Body of pancreas (tissue), 4 donors: ENCODE measurements around the gene BPTF. TPM values are rescaled to one million over a fixed set of nuclear protein-coding genes. Genes with fewer than 3 reads are reported as not detected.

ENCODE experiments used
- ATAC-seq: fragments of 150-250 bp; one replicate; pipeline ENCODE4 v1.9.1; 2016
- DNase-seq, 4 donors: peaks; one replicate each; pipeline ENCODE4 v3.0.0-alpha.2; 2019
- H3K27ac ChIP-seq, 4 donors: fragments of 200-600 bp; sonication (generic); 1 replicate in 3 of 4; 2 replicates in 1 of 4; pipeline versions ENCODE4 v1.5.1 to v1.6.1; 2016 to 2019; ENCODE audit warnings: mild to moderate bottlenecking in 1 of 4, mixed read lengths in 1 of 4, moderate library complexity in 1 of 4
- H3K27me3 ChIP-seq, 2 donors: fragments of 200-600 bp; sonication (generic); one replicate each; pipeline ENCODE4 v1.6.0; 2016; ENCODE audit warnings: mild to moderate bottlenecking in 1 of 2
- H3K36me3 ChIP-seq, 2 donors: fragments of 200-600 bp; sonication (generic); replicated peaks in 1 of 2; 2 replicates each; pipeline ENCODE4 v1.5.1; 2016; ENCODE audit warnings: low read depth in 2 of 2; ENCODE audit not compliant: insufficient read depth in 1 of 2
- H3K4me1 ChIP-seq: fragments of 200-600 bp; sonication (generic); one replicate; pipeline ENCODE4 v1.6.0; 2016
- H3K4me3 ChIP-seq, 2 donors: fragments of 200-600 bp; sonication (generic); 1 replicate in 1 of 2; 2 replicates in 1 of 2; pipeline ENCODE4 v1.5.1; 2016 to 2019
- H3K9me3 ChIP-seq, 3 donors: fragments of 200-600 bp; sonication (generic); 1 replicate in 2 of 3; 2 replicates in 1 of 3; pipeline ENCODE4 v1.5.1; 2016
- CTCF ChIP-seq, 7 experiments: fragments of 450-650 bp in 4 of 7; fragments of 200-600 bp in 3 of 7; sonication (generic) in 3 of 7; IDR thresholded peaks; one replicate each; pipeline ENCODE4 v1.5.1; 2016 to 2019; ENCODE audit warnings: antibody characterized with exemption in 7 of 7
- POLR2A ChIP-seq, 3 donors: fragments of 450-650 bp; IDR thresholded peaks; one replicate each; pipeline ENCODE4 v1.6.1; 2016; ENCODE audit warnings: antibody characterized with exemption in 3 of 3, mild to moderate bottlenecking in 2 of 3
- WGBS, 2 donors: methylation state at CpG; one replicate each; pipeline ENCODE4 v1.1.5; 2017; 5-methylcytosine and 5-hydroxymethylcytosine counted together
- intact Hi-C: fragments of 100-400 bp; cut with DNase I; formaldehyde crosslinking; loops from one replicate; pipeline ENCODE4 v1.15.1; 2023
- total RNA-seq, 2 donors: library from RNA; depleted of rRNA; stranded (reverse); fragments of >200 nt; gene quantifications; one replicate each; pipeline ENCODE4 v1.1.0, GENCODE V29; 2016

The BPTF gene
- total RNA-seq, 2 donors from 2014 or later: 44.6 to 74.5 TPM

GRCh38 chr17:67834634-67835033 is 9.3 kb downstream of the BPTF start:
- Histone ChIP-seq H3K4me3 (no peak overlapping the region), H3K9me3 (no peaks in the 10 kb centered on the region), H3K4me1 (peaks cover 31% of the 10 kb centered on the region), H3K27ac (no peak overlapping the region), H3K36me3 (no peaks in the 10 kb centered on the region), H3K27me3 (no peaks in the 10 kb centered on the region)
- DNase-seq (no peak), ATAC-seq (no peak)
- intact Hi-C loops: no loop called here
- 96 to 98% methylated on average over 2 of the region's 2 CpGs for WGBS, 2 donors
- no peak for TF ChIP-seq POLR2A (IDR thresholded peaks at IDR 0.05)

- Histone ChIP-seq H3K9me3 (no peaks in the 10 kb centered on the region), H3K4me1 (peaks cover 21% of the 10 kb centered on the region), H3K27me3 (no peaks in the 10 kb centered on the region), H3K27ac (no peak overlapping the region), H3K4me3 (no peak overlapping the region), H3K36me3 (no peaks in the 10 kb centered on the region)
- intact Hi-C loops: no loop called here
- ATAC-seq (no peak), DNase-seq (no peak)
- TF ChIP-seq POLR2A (IDR thresholded peaks at IDR 0.05) (no peak), CTCF (IDR thresholded peaks at IDR 0.05) (no peak)
- 53% methylated on average over 4 of the region's 4 CpGs for WGBS, 2 donors
These were observed 11.1 kb downstream of the BPTF start for GRCh38 chr17:67836205-67836987.

GRCh38 chr17:67837965-67838364 is 12.7 kb downstream of the BPTF start:
- DNase-seq: no peak
- WGBS, 2 donors: 92 to 98% methylated on average over 2 of the region's 2 CpGs
- no peaks in the 10 kb centered on the region for H3K27me3 ChIP-seq
- no peak overlapping the region for H3K27ac ChIP-seq
- intact Hi-C loops: no loop called here
- H3K4me3 ChIP-seq: no peak overlapping the region
- no peaks in the 10 kb centered on the region for H3K36me3 ChIP-seq
- no peak for TF ChIP-seq CTCF (IDR thresholded peaks at IDR 0.05)
- TF ChIP-seq POLR2A (IDR thresholded peaks at IDR 0.05): no peak
- ATAC-seq: no peak
- no peaks in the 10 kb centered on the region for H3K9me3 ChIP-seq
- peaks cover 20% of the 10 kb centered on the region for H3K4me1 ChIP-seq

GRCh38 chr17:67838538-67838937 is 13.2 kb downstream of the BPTF start:
- Histone ChIP-seq H3K9me3 (no peaks in the 10 kb centered on the region), H3K36me3 (no peaks in the 10 kb centered on the region), H3K4me3 (no peak overlapping the region), H3K27me3 (no peaks in the 10 kb centered on the region), H3K4me1 (peaks cover 20% of the 10 kb centered on the region), H3K27ac (no peak overlapping the region)
- TF ChIP-seq CTCF (IDR thresholded peaks at IDR 0.05): no peak
- no peak for TF ChIP-seq POLR2A (IDR thresholded peaks at IDR 0.05)
- DNase-seq (no peak), ATAC-seq (no peak)
- 90 to 94% methylated on average over 3 of the region's 3 CpGs for whole genome bisulfite sequencing, 2 donors
- intact Hi-C loops: no loop called here

- H3K4me1 ChIP-seq: peaks cover 10% of the 10 kb centered on the region
- H3K4me3 ChIP-seq: no peak overlapping the region
- TF ChIP-seq CTCF (IDR thresholded peaks at IDR 0.05): no peak
- TF ChIP-seq POLR2A (IDR thresholded peaks at IDR 0.05): no peak
- no peaks in the 10 kb centered on the region for H3K27me3 ChIP-seq
- H3K36me3 ChIP-seq: no peaks in the 10 kb centered on the region
- intact Hi-C loops: no loop called here
- 92 to 96% methylated on average over 2 of the region's 2 CpGs for WGBS, 2 donors
- no peak overlapping the region for H3K27ac ChIP-seq
- ATAC-seq (no peak), DNase-seq (no peak)
- no peaks in the 10 kb centered on the region for H3K9me3 ChIP-seq
These were observed 16.7 kb downstream of the BPTF start for GRCh38 chr17:67841992-67842391.
